ENCODE measurements around the gene SLC39A3. TPM values are rescaled to one million over a fixed set of nuclear protein-coding genes. Genes with fewer than 3 reads are reported as not detected.

Gene SLC39A3
- total and polyA plus RNA-seq, 4 experiments from 2014 or later: 18.2 to 41.7 (median 24.0) TPM

GRCh38 chr19:2775556-2776430, 36.0 kb upstream of the SLC39A3 start:
- POLR2A ChIA-PET (ENCODE audit: partially characterized antibody): interaction anchor here (1.2 kb wide), 1 partner anchor 10 kb away, joined by 5 read pairs; the partner anchor contains the start of gene THOP1
- peak; percentile 51 to 82 (median 59) for DNase-seq
- peak overlapping the region; percentile 80 to 95 (median 83) for H3K4me3 Mint-ChIP-seq
- peaks cover 3 to 14% of the 10 kb centered on the region in 2 donors for H3K36me3 Mint-ChIP-seq
- Histone ChIP-seq H3K4me1 (ENCODE audit: insufficient read depth, low read length) (peaks cover 31% of the 10 kb centered on the region), H3K27ac (ENCODE audit: low read depth, low read length) (peak overlapping the region; percentile 60), H3K9me3 (ENCODE audit: control insufficient read depth in 1 of 2, low read length in 2 of 2) (no peaks in the 10 kb centered on the region), H3K27me3 (ENCODE audit: insufficient read depth, low read length) (no peaks in the 10 kb centered on the region), H3K36me3 (ENCODE audit: insufficient read depth, low read length) (peaks cover 1% of the 10 kb centered on the region), H3K4me3 (ENCODE audit: low read length in 2 of 2) (peak overlapping the region in 1 of 2 donors; percentile 44)
- peak overlapping the region; percentile 88 to 99 (median 97) for H3K27ac Mint-ChIP-seq
- H3K9me3 Mint-ChIP-seq: no peaks in the 10 kb centered on the region
- H3K27me3 Mint-ChIP-seq: no peaks in the 10 kb centered on the region
- peaks cover 22 to 55% (median 36%) of the 10 kb centered on the region in 4 donors for H3K4me1 Mint-ChIP-seq
- intact Hi-C loops (cut with micrococcal nuclease): loop anchor here (1.0 kb wide), 1 partner anchor 10 kb away; the partner anchor contains the start of gene THOP1
- CTCF ChIA-PET (ENCODE audit: partially characterized antibody): interaction anchor here (1.2 to 1.3 kb wide), 2 partner anchors 12 to 127 kb away, joined by 3 to 4 read pairs; no protein-coding TSS in a partner anchor

GRCh38 chr19:2774953-2775555, 35.2 kb upstream of the SLC39A3 start:
- H3K9me3 Mint-ChIP-seq: no peaks in the 10 kb centered on the region
- peak overlapping the region in 1 of 2 donors; percentile 44 for H3K4me3 ChIP-seq (ENCODE audit: low read length in 2 of 2)
- peaks cover 3 to 14% of the 10 kb centered on the region in 2 donors for H3K36me3 Mint-ChIP-seq
- H3K27me3 ChIP-seq (ENCODE audit: insufficient read depth, low read length): no peaks in the 10 kb centered on the region
- H3K4me3 Mint-ChIP-seq: peak overlapping the region; percentile 80 to 95 (median 83)
- peaks cover 17 to 48% (median 30%) of the 10 kb centered on the region in 4 donors for H3K4me1 Mint-ChIP-seq
- DNase-seq: no peak
- H3K9me3 ChIP-seq (ENCODE audit: control insufficient read depth in 1 of 2, low read length in 2 of 2): no peaks in the 10 kb centered on the region
- H3K27me3 Mint-ChIP-seq: no peaks in the 10 kb centered on the region
- ChIA-PET POLR2A (ENCODE audit: partially characterized antibody) (interaction anchor here (1.2 kb wide), 1 partner anchor 10 kb away, joined by 5 read pairs; the partner anchor contains the start of gene THOP1), CTCF (ENCODE audit: partially characterized antibody) (interaction anchor here (1.2 to 1.3 kb wide), 2 partner anchors 11 to 127 kb away, joined by 3 to 4 read pairs; no protein-coding TSS in a partner anchor)
- peak overlapping the region; percentile 60 for H3K27ac ChIP-seq (ENCODE audit: low read depth, low read length)
- intact Hi-C loops (cut with micrococcal nuclease): no loop called here
- H3K4me1 ChIP-seq (ENCODE audit: insufficient read depth, low read length): peaks cover 23% of the 10 kb centered on the region
- peak overlapping the region; percentile 88 to 99 (median 97) for H3K27ac Mint-ChIP-seq
- peaks cover 3% of the 10 kb centered on the region for H3K36me3 ChIP-seq (ENCODE audit: insufficient read depth, low read length)

GRCh38 chr19:2774083-2774679, 34.4 kb upstream of the SLC39A3 start:
- Mint-ChIP-seq H3K36me3 (peaks cover 3 to 14% of the 10 kb centered on the region in 2 donors), H3K27ac (peak overlapping the region in 5 of 7 donors; percentile 2 to 79 (median 50)), H3K27me3 (no peaks in the 10 kb centered on the region), H3K4me1 (peaks cover 15 to 46% (median 29%) of the 10 kb centered on the region in 4 donors), H3K4me3 (peak overlapping the region in 1 of 8 donors; percentile 15), H3K9me3 (no peaks in the 10 kb centered on the region)
- Histone ChIP-seq H3K4me3 (ENCODE audit: low read length in 2 of 2) (no peak overlapping the region), H3K36me3 (ENCODE audit: insufficient read depth, low read length) (peaks cover 3% of the 10 kb centered on the region), H3K4me1 (ENCODE audit: insufficient read depth, low read length) (peaks cover 20% of the 10 kb centered on the region), H3K27me3 (ENCODE audit: insufficient read depth, low read length) (no peaks in the 10 kb centered on the region), H3K27ac (ENCODE audit: low read depth, low read length) (no peak overlapping the region), H3K9me3 (ENCODE audit: control insufficient read depth in 1 of 2, low read length in 2 of 2) (no peaks in the 10 kb centered on the region)
- DNase-seq: no peak
- CTCF ChIA-PET (ENCODE audit: partially characterized antibody): no interaction called here
- intact Hi-C loops (cut with micrococcal nuclease): no loop called here
- POLR2A ChIA-PET (ENCODE audit: partially characterized antibody): no interaction called here

- no peaks in the 10 kb centered on the region for H3K9me3 Mint-ChIP-seq
- H3K27ac Mint-ChIP-seq: peak overlapping the region in 3 of 7 donors; percentile 19 to 83 (median 35)
- intact Hi-C loops (cut with micrococcal nuclease): no loop called here
- CTCF ChIA-PET (ENCODE audit: partially characterized antibody): no interaction called here
- POLR2A ChIA-PET (ENCODE audit: partially characterized antibody): no interaction called here
- no peaks in the 10 kb centered on the region for H3K27me3 ChIP-seq (ENCODE audit: insufficient read depth, low read length)
- no peak overlapping the region for H3K4me3 ChIP-seq (ENCODE audit: low read length in 2 of 2)
- peaks cover 3 to 10% of the 10 kb centered on the region in 2 donors for H3K36me3 Mint-ChIP-seq
- peaks cover 20% of the 10 kb centered on the region for H3K4me1 ChIP-seq (ENCODE audit: insufficient read depth, low read length)
- no peak for DNase-seq
- H3K27ac ChIP-seq (ENCODE audit: low read depth, low read length): no peak overlapping the region
- peaks cover 13 to 43% (median 28%) of the 10 kb centered on the region in 4 donors for H3K4me1 Mint-ChIP-seq
- no peaks in the 10 kb centered on the region for H3K9me3 ChIP-seq (ENCODE audit: control insufficient read depth in 1 of 2, low read length in 2 of 2)
- no peaks in the 10 kb centered on the region for H3K27me3 Mint-ChIP-seq
- H3K36me3 ChIP-seq (ENCODE audit: insufficient read depth, low read length): peaks cover 10% of the 10 kb centered on the region
- H3K4me3 Mint-ChIP-seq: peak overlapping the region in 2 of 8 donors; percentile 46 to 76
Measured at GRCh38 chr19:2771786-2772674, 32.2 kb upstream of the SLC39A3 start.

- Histone ChIP-seq H3K36me3 (ENCODE audit: insufficient read depth, low read length) (peaks cover 21% of the 10 kb centered on the region), H3K4me3 (ENCODE audit: low read length in 2 of 2) (no peak overlapping the region), H3K27me3 (ENCODE audit: insufficient read depth, low read length) (no peaks in the 10 kb centered on the region), H3K27ac (ENCODE audit: low read depth, low read length) (no peak overlapping the region), H3K9me3 (ENCODE audit: control insufficient read depth in 1 of 2, low read length in 2 of 2) (no peaks in the 10 kb centered on the region), H3K4me1 (ENCODE audit: insufficient read depth, low read length) (peaks cover 11% of the 10 kb centered on the region)
- H3K4me3 Mint-ChIP-seq: no peak overlapping the region
- peak overlapping the region in 2 of 7 donors; percentile 52 to 53 for H3K27ac Mint-ChIP-seq
- intact Hi-C loops (cut with micrococcal nuclease): no loop called here
- no peak for DNase-seq
- peaks cover 3 to 7% of the 10 kb centered on the region in 2 donors for H3K36me3 Mint-ChIP-seq
- no peaks in the 10 kb centered on the region for H3K27me3 Mint-ChIP-seq
- ChIA-PET POLR2A (ENCODE audit: partially characterized antibody) (no interaction called here), CTCF (ENCODE audit: partially characterized antibody) (interaction anchor here (2.6 kb wide), 1 partner anchor 22 kb away, joined by 11 read pairs; no protein-coding TSS in a partner anchor)
- H3K9me3 Mint-ChIP-seq: no peaks in the 10 kb centered on the region
- peaks cover 7 to 27% (median 16%) of the 10 kb centered on the region in 4 donors for H3K4me1 Mint-ChIP-seq
Measured at GRCh38 chr19:2770055-2771013, 30.5 kb upstream of the SLC39A3 start.

GRCh38 chr19:2769218-2769617, 29.4 kb upstream of the SLC39A3 start:
- no peak overlapping the region for H3K27ac ChIP-seq (ENCODE audit: low read depth, low read length)
- POLR2A ChIA-PET (ENCODE audit: partially characterized antibody): no interaction called here
- Mint-ChIP-seq H3K27ac (no peak overlapping the region), H3K9me3 (no peaks in the 10 kb centered on the region), H3K27me3 (no peaks in the 10 kb centered on the region), H3K4me3 (no peak overlapping the region), H3K4me1 (peaks cover 2 to 16% (median 7%) of the 10 kb centered on the region in 4 donors), H3K36me3 (peaks cover 3 to 13% of the 10 kb centered on the region in 2 donors)
- H3K4me3 ChIP-seq (ENCODE audit: low read length in 2 of 2): no peak overlapping the region
- H3K9me3 ChIP-seq (ENCODE audit: control insufficient read depth in 1 of 2, low read length in 2 of 2): no peaks in the 10 kb centered on the region
- DNase-seq: no peak
- H3K4me1 ChIP-seq (ENCODE audit: insufficient read depth, low read length): no peaks in the 10 kb centered on the region
- CTCF ChIA-PET (ENCODE audit: partially characterized antibody): interaction anchor here (2.6 kb wide), 1 partner anchor 20 kb away, joined by 11 read pairs; no protein-coding TSS in a partner anchor
- intact Hi-C loops (cut with micrococcal nuclease): no loop called here
- no peaks in the 10 kb centered on the region for H3K27me3 ChIP-seq (ENCODE audit: insufficient read depth, low read length)
- peaks cover 22% of the 10 kb centered on the region for H3K36me3 ChIP-seq (ENCODE audit: insufficient read depth, low read length)

Measured in CD4-positive, alpha-beta memory T cell (primary cell).